GM19324 (cell line): Measurements from ENCODE around the gene COIL.
"Not testable (repeated sequence)": the region's sequence is repeated elsewhere in the genome, so short reads cannot be mapped to it uniquely, and the experiment has no call there.

Experiments
- ATAC-seq: cut with Tn5 transposase; IDR thresholded peaks from one replicate; pipeline ENCODE4 v1.9.1; 2021; ENCODE audit warnings: mild to moderate bottlenecking, moderate library complexity; ENCODE audit not compliant: unreplicated experiment, low FRiP score

COIL gene

GRCh38 chr17:56979091-56979480, 18.2 kb upstream of the COIL start:
- no peak for ATAC-seq

DNA sequence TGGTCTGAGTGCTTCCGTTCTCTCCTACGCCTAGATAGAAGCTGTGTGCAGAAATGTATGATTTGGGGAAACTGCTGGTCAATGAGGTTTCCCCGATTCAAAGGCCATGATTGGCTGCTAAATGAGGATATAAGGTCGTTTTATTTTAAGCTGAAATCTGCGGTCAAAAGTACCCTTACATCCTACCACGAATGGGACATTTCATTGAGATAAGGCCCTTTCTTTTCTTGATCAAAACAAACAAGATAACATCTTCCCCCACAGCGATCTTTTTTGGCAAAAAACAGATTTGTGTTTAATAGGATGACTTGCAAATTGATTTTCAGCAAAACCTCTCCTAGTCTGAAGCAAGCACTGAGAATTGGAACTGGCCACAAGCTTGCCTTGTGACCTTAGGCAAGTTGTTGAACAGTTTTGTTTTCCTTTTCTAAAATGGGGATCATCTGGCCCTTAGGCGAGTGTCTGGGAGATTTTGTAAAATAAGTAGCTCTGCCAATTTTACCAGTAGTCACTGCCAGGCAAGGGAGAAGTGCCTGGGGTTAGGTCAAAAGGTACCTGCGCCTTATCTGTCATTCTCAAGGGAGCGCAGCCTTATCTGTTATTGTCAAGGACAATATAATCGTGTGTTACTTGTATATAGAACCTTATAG, 17.7 kb upstream of the COIL start:
- peak; percentile 23 for ATAC-seq

GRCh38 chr17:56977673-56978395, 17.0 kb upstream of the COIL start, which contains the start of gene SCPEP1:
Gene SCPEP1 (plus strand): TSS chr17:56978131. CDS start chr17:56978160, 29 bp downstream.
- peak; percentile 71 for ATAC-seq

DNA sequence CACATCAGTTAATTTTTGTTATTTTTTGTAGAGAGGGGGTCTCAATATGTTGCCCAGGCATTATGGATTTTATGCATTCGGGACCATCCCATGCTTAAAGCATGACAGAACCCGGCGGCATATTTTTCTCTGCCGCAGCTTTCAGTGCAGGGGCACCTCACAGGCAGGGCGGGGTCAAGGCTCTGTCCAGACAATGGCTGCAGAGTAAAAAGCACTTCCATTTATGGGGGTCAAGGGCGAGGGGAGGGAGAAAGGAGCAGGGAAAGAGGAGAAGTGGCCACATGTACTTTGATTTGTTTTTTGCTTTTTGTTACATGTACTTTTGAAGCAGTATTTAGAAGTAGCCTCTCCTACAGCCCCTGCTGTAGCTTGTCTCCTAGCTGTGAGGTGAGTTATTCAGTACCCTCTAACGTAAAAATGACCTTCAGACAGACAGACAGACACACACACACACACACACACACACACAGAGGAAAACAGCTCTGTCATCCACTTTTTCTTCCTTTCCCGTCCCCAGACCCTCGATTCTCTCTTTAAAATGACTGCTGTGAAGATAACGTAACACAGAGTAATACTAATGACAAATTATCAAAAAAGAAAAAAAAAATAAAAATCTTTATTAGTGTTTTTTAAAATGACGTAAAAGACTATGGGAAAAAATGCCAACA, 16.2 kb upstream of the COIL start:
- ATAC-seq: no peak

GRCh38 chr17:56975656-56976055, 14.8 kb upstream of the COIL start:
- ATAC-seq: no peak

DNA sequence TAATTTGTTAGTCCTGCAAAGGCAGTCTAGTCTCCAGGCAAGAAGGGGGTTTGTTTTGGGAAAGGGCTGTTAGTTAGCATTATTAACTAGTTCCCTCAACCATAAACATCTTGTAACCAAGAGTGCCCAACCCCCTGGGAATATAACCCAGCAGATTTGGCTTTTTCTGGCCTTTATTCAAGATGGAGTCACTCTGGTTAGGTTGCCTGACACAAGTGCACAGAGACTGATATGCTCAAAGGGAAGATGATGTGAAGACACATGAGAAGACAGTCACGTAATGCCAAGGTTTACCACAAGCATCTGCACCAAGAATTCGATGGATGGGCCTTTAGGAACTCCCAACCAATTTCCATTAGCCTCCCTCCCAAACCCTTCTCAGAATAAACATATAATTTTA, 13.2 kb upstream of the COIL start:
- no peak for ATAC-seq

DNA sequence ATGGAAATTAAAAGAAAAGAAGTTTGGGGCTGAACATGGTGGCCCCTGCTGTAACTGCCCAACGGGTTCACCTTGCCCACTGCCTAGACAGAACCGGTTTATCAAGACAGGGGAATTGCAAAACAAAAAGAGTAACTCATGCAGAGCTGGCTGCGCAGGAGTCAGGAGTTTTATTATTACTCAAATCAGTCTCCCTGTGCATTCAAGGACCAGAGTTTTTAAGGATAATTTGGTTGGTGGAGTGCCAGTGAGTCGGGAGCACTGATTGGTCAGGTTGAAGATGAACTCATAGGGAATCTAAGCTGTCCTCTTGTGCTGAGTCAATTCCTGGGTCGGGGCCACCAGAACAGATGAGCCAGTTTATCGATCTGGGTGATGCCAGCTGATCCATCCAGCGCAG, 12.7 kb upstream of the COIL start:
- ATAC-seq: no peak

DNA sequence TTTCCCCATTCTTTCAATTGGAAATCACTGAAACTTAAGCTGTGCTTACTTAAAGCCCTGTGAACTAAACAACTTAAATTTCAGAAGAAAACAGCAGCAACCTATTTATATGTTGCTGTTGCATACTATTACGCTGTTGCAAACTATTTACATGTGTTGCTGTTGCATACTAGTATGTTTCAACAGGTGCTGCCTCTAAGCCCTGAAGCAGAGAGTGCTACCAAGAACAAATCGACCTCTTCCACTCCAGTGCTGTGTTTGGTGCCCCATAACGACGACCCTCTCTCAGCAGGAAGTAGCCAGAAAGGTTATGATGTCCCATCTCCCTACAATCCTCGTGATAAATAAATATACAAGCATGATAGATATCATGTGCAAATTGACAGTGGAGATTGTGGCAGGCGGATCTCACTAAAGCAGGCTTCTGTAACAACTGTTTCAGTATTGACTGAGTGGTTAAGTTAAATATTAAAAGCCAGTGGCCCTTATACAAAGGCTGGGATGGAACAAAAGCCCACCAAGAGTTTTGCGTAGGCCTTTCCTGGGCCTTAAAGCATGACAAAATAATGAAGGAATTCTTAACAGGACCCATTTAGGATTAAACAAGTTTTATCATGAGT, 11.4 kb upstream of the COIL start:
- no peak for ATAC-seq

DNA sequence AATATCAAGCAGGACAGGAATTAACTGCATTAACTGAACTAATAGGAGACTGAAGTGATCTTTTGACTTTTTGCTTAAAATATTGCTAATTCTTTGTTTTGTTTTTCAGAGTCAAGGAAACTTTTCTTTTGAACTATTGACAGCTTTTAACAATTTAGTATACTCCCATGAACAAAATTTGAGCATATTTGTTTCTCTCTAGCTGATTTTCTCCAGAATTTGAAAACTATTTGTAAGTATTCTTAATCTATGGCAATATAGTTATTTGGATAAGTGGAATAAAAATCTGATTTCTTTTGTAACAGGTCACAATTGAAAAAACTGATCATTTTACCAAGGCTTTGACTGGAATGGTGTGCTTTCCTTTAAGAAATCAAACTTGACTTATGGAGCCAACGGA, 10.1 kb upstream of the COIL start:
- ATAC-seq: no peak

GRCh38 chr17:56966338-56966737, 5.5 kb upstream of the COIL start:
- ATAC-seq: no peak

DNA sequence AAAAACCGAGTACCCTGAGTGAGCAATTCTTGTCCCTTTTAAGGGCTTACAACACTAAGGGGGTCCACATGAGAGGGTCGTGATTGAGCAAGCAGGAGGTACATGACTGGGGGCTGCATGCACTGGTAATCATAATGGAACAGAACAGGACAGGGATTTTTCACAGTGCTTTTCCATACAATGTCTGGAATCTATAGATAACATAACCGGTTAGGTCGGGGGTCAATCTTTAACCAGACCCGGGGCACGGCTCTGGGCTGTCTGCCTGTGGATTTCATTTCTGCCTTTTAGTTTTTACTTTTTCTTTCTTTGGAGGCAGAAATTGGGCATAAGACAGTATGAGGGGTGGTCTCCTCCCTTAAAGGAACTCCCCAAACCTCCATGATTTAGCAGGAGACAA, 4.8 kb upstream of the COIL start:
- not testable (repeated sequence) for ATAC-seq

DNA sequence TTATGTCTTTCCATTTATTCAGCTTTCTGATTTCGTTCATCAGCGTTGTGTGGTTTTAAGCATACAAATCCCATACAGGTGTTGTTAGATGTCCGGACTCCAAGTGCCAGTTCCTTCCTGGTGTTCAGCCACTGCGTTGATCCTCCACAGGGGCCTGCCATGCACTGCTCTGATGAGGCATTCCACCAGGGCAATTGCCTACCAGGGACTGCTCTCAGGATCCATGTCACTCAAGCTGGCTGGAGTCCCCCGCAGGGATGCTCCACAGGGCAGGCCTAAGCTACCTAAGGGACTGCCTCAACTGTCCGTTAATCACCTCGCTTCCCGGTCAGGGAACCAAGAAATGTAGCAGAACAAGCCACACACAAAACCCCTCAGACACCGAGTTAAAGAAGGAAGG, 4.4 kb upstream of the COIL start:
- ATAC-seq: not testable (repeated sequence)

GRCh38 chr17:56956992-56957391, 3.9 kb downstream of the COIL start:
- no peak for ATAC-seq

GRCh38 chr17:56949595-56949994, 11.3 kb downstream of the COIL start:
- ATAC-seq: no peak

- ATAC-seq: no peak
These were observed 12.4 kb downstream of the COIL start for GRCh38 chr17:56948491-56948890.

DNA sequence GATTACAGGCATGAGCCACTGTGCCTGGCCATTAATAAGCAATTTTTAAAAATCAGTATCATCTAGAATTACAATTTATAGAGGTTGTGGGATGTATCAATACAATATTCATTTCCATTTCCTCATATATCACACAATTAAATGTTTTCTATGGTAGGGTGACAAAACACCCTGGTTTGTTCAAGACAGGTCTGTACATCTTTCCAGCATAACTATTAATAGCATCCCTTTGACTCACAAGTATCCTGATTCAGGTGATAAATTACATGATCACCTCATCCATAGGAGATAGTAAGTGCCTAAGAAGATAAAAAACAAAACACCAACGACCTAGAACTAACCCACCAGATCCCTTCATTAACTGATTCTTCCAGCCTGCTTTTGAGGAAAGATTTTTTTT, 13.1 kb downstream of the COIL start:
- no peak for ATAC-seq

DNA sequence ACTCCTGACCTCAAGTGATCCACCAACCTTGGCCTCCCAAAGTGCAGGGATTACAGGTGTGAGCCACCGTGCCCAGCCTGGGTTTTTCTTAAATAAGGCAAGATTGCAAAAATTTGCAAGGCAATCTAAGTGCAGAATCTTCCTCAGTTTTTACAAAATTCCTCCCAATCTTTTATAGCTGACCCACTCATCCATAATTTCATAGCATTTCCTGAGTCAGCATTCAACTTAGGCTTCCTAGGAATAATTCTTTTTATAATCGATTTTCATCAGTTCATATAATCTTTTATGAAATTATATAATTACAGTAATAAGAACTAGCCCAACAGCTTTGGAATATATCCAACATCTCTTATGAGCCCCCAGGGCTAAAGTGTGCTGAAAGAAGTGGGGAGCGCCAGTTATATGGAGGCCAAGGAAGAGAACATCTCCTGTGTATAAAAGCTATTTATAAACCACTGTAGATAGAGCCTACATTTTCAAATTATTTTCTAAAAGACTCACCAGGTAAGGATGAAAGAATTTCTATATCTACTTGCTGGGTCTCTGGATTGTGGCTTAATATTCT, 14.8 kb downstream of the COIL start:
- ATAC-seq: no peak

DNA sequence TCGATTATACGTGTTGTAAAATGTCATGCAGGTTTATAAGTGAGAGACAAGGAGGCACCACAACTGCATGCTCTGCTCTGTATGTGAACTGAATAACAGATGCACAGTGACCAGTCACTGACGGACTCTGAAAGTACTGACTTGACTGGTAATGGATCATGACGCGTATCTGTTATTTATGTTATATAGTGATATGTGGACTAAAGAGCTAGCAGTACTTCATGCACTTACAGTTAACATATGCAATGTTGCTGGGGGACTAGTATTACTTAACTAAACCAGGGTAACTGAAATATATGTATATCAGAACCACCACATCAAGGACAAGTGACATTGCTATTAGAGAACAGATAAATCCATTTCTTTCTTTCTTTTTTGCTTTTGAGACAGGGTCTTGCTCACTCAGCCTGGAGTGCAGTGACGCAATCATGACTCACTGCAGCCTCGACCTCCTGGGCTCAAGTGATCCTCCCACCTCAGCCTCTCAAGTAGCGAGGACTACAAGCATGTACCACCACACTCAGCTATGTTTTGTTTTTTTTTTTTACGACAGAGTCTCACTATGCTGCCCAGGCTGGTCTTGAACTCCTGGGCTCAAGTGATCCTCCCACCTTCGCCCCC, 17.2 kb downstream of the COIL start:
- ATAC-seq: no peak

DNA sequence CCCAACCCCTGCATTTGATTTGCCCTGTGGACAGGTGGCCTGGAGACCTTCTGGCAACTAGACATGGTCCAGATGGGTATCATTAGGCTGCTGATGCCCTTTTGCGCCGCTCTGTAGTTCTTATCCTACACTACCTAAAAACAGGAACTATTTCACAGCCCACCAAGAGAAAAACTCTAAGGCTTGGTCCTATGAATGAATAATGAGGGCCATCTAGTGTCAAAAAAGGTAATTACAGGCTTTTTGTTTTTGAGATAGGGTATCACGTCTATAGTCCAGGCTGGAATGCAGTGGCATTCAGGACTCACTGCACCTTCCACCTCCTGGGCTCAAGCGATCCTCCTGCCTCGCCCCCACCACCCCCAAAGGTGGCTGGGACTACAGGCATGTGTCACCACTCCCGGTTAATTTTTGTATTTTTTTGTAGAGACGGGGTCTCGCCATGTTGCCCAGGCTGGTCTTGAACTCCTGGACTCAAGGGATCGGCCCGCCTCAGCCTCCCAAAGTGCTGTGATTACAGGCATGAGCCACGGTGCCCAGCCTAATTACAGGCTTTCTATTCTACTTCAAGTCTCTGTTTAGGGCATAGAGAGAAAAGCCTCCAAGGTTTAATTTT, 20.9 kb downstream of the COIL start:
- ATAC-seq: no peak

GRCh38 chr17:56938206-56938605, 22.6 kb downstream of the COIL start:
- not testable (repeated sequence) for ATAC-seq
